Activated CD4-positive, alpha-beta T cell treated with anti-CD3 and anti-CD28 coated beads for 1 hour (primary cell): Measurements from ENCODE around the gene TTC12.

Source experiments
- DNase-seq: peaks from one replicate; pipeline ENCODE4 v3.0.0-alpha.2; 2020

Gene TTC12

GRCh38 chr11:113314389-113315301 lies at the start of gene TTC12:
Gene TTC12, plus strand, starts transcription at chr11:113314583. Its CDS starts 1,675 bp downstream, at chr11:113316258.
- DNase-seq, result peak; percentile 84

GRCh38 chr11:113265362-113265761 lies 49.0 kb upstream of the TTC12 start:
- DNase-seq, result no peak

GRCh38 chr11:113267493-113267892 lies 46.9 kb upstream of the TTC12 start:
- DNase-seq, result no peak

- DNase-seq, result no peak
Measured at GRCh38 chr11:113269096-113269495, 45.3 kb upstream of the TTC12 start.

- DNase-seq, result no peak
Measured at GRCh38 chr11:113269636-113270035, 44.7 kb upstream of the TTC12 start.

GRCh38 chr11:113270080-113270479 lies 44.3 kb upstream of the TTC12 start:
- DNase-seq, result no peak

GRCh38 chr11:113271551-113272245 lies 42.7 kb upstream of the TTC12 start:
- DNase-seq, result no peak

GRCh38 chr11:113272281-113272680 lies 42.1 kb upstream of the TTC12 start:
- no peak for DNase-seq

GRCh38 chr11:113272927-113273615 lies 41.3 kb upstream of the TTC12 start:
- DNase-seq, result no peak

- no peak for DNase-seq
Measured at GRCh38 chr11:113273720-113274119, 40.7 kb upstream of the TTC12 start.

- DNase-seq, result no peak
Measured at GRCh38 chr11:113274713-113275582, 39.4 kb upstream of the TTC12 start.

- DNase-seq, result no peak
Measured at GRCh38 chr11:113275602-113276001, 38.8 kb upstream of the TTC12 start.

- no peak for DNase-seq
Measured at GRCh38 chr11:113276466-113276865, 37.9 kb upstream of the TTC12 start.

- no peak for DNase-seq
Measured at GRCh38 chr11:113277907-113278306, 36.5 kb upstream of the TTC12 start.

- no peak for DNase-seq
Measured at GRCh38 chr11:113278481-113278880, 35.9 kb upstream of the TTC12 start.

GRCh38 chr11:113278925-113279324 lies 35.5 kb upstream of the TTC12 start:
- no peak for DNase-seq

GRCh38 chr11:113279591-113279990 lies 34.8 kb upstream of the TTC12 start:
- no peak for DNase-seq

GRCh38 chr11:113281052-113281725 lies 33.2 kb upstream of the TTC12 start:
- DNase-seq, result no peak

- no peak for DNase-seq
Measured at GRCh38 chr11:113282898-113283437, 31.4 kb upstream of the TTC12 start.

GRCh38 chr11:113283881-113284280 lies 30.5 kb upstream of the TTC12 start:
- no peak for DNase-seq

- DNase-seq, result no peak
Measured at GRCh38 chr11:113286009-113286408, 28.4 kb upstream of the TTC12 start.
